ENCODE measurements around the gene CLOCK.

CLOCK gene

GRCh38 chr4:55466001-55466400, 80.7 kb downstream of the CLOCK start:
- no peaks in the 10 kb centered on the region for H3K79me2 ChIP-seq (ENCODE audit: insufficient read depth, low read length)
- H3K9me2 ChIP-seq (replicated peaks; ENCODE audit: low read depth, low read length): no peaks in the 10 kb centered on the region
- no peak overlapping the region for H3K4me2 ChIP-seq (ENCODE audit: low read depth, low read length, poor library complexity, severe bottlenecking)
- no peaks in the 10 kb centered on the region for H3K27me3 ChIP-seq (ENCODE audit: insufficient read depth, low read length, poor library complexity, severe bottlenecking)
- no peak overlapping the region for H2AFZ ChIP-seq (ENCODE audit: low read length)
- H3K4me3 ChIP-seq (ENCODE audit: low read length, poor library complexity, severe bottlenecking): no peak overlapping the region
- no peaks in the 10 kb centered on the region for H3K36me3 ChIP-seq (ENCODE audit: insufficient read depth, low read length)
- H3K9me3 ChIP-seq (ENCODE audit: insufficient read depth, low read depth, low read length): peaks cover 7% of the 10 kb centered on the region; the same call in 1 of the 2 replicates
- no peaks in the 10 kb centered on the region for H3F3A ChIP-seq (ENCODE audit: low read depth)
- H3K4me1 ChIP-seq (ENCODE audit: insufficient read depth, low read length, poor library complexity, severe bottlenecking): no peaks in the 10 kb centered on the region
- H4K20me1 ChIP-seq (ENCODE audit: insufficient read depth, low read length, poor library complexity, severe bottlenecking): no peaks in the 10 kb centered on the region
- H3K9ac ChIP-seq (ENCODE audit: low read depth, low read length, poor library complexity, severe bottlenecking): no peak overlapping the region
- TF ChIP-seq EZH2phosphoT487 (IDR thresholded peaks at IDR 0.05; ENCODE audit: borderline replicate concordance): no peak
- TF ChIP-seq, protein P1, sequence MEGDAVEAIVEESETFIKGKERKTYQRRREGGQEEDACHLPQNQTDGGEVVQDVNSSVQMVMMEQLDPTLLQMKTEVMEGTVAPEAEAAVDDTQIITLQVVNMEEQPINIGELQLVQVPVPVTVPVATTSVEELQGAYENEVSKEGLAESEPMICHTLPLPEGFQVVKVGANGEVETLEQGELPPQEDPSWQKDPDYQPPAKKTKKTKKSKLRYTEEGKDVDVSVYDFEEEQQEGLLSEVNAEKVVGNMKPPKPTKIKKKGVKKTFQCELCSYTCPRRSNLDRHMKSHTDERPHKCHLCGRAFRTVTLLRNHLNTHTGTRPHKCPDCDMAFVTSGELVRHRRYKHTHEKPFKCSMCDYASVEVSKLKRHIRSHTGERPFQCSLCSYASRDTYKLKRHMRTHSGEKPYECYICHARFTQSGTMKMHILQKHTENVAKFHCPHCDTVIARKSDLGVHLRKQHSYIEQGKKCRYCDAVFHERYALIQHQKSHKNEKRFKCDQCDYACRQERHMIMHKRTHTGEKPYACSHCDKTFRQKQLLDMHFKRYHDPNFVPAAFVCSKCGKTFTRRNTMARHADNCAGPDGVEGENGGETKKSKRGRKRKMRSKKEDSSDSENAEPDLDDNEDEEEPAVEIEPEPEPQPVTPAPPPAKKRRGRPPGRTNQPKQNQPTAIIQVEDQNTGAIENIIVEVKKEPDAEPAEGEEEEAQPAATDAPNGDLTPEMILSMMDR (conservative IDR thresholded peaks at IDR 0.05; ENCODE audit: low read length): no peak

GRCh38 chr4:55458611-55459010, 88.1 kb downstream of the CLOCK start:
- H3K9ac ChIP-seq (ENCODE audit: low read depth, low read length, poor library complexity, severe bottlenecking): no peak overlapping the region
- H3K4me1 ChIP-seq (ENCODE audit: insufficient read depth, low read length, poor library complexity, severe bottlenecking): no peaks in the 10 kb centered on the region
- H3K27me3 ChIP-seq (ENCODE audit: insufficient read depth, low read length, poor library complexity, severe bottlenecking): no peaks in the 10 kb centered on the region
- H3K9me2 ChIP-seq (replicated peaks; ENCODE audit: low read depth, low read length): no peaks in the 10 kb centered on the region
- H4K20me1 ChIP-seq (ENCODE audit: insufficient read depth, low read length, poor library complexity, severe bottlenecking): no peaks in the 10 kb centered on the region
- no peak overlapping the region for H3K4me2 ChIP-seq (ENCODE audit: low read depth, low read length, poor library complexity, severe bottlenecking)
- H2AFZ ChIP-seq (ENCODE audit: low read length): no peak overlapping the region
- H3K9me3 ChIP-seq (ENCODE audit: insufficient read depth, low read depth, low read length): no peaks in the 10 kb centered on the region
- H3K4me3 ChIP-seq (ENCODE audit: low read length, poor library complexity, severe bottlenecking): no peak overlapping the region
- H3K36me3 ChIP-seq (ENCODE audit: insufficient read depth, low read length): no peaks in the 10 kb centered on the region
- TF ChIP-seq EZH2phosphoT487 (IDR thresholded peaks at IDR 0.05; ENCODE audit: borderline replicate concordance): no peak
- TF ChIP-seq, protein P1 (conservative IDR thresholded peaks at IDR 0.05; ENCODE audit: low read length): no peak
- H3F3A ChIP-seq (ENCODE audit: low read depth): no peaks in the 10 kb centered on the region
- no peaks in the 10 kb centered on the region for H3K79me2 ChIP-seq (ENCODE audit: insufficient read depth, low read length)

DNA sequence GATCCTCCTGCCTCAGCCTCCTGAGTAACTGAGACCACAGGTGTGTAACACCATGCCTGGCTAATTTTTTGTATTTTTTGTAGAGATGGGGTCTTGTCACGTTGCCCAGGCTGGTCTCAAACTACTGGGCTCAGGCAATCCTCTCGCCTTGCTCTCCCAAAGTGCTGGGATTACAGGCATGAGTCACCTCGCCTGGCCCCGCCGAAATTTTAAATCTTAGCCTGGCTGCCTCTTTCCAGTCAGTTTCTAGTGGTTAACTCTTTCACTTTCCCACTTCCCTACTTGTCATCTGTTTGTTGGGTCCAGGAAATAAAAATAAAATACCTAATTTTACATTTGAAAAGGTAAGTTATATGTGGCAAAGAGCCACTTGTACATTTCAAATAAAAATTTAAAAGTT, 88.5 kb downstream of the CLOCK start:
- H3K27me3 ChIP-seq (ENCODE audit: insufficient read depth, low read length, poor library complexity, severe bottlenecking): no peaks in the 10 kb centered on the region
- TF ChIP-seq EZH2phosphoT487 (IDR thresholded peaks at IDR 0.05; ENCODE audit: borderline replicate concordance): no peak
- TF ChIP-seq, protein P1 (conservative IDR thresholded peaks at IDR 0.05; ENCODE audit: low read length): no peak
- H3K79me2 ChIP-seq (ENCODE audit: insufficient read depth, low read length): no peaks in the 10 kb centered on the region
- no peaks in the 10 kb centered on the region for H3F3A ChIP-seq (ENCODE audit: low read depth)
- H3K9me3 ChIP-seq (ENCODE audit: insufficient read depth, low read depth, low read length): no peaks in the 10 kb centered on the region
- no peaks in the 10 kb centered on the region for H3K4me1 ChIP-seq (ENCODE audit: insufficient read depth, low read length, poor library complexity, severe bottlenecking)
- no peaks in the 10 kb centered on the region for H4K20me1 ChIP-seq (ENCODE audit: insufficient read depth, low read length, poor library complexity, severe bottlenecking)
- no peak overlapping the region for H3K4me3 ChIP-seq (ENCODE audit: low read length, poor library complexity, severe bottlenecking)
- H3K9ac ChIP-seq (ENCODE audit: low read depth, low read length, poor library complexity, severe bottlenecking): no peak overlapping the region
- H3K36me3 ChIP-seq (ENCODE audit: insufficient read depth, low read length): no peaks in the 10 kb centered on the region
- no peak overlapping the region for H2AFZ ChIP-seq (ENCODE audit: low read length)
- H3K9me2 ChIP-seq (replicated peaks; ENCODE audit: low read depth, low read length): no peaks in the 10 kb centered on the region
- no peak overlapping the region for H3K4me2 ChIP-seq (ENCODE audit: low read depth, low read length, poor library complexity, severe bottlenecking)

All from Loucy (cell line).